NCI-H446 (cell line): Measurements from ENCODE around the gene MBNL2.
"Not testable (repeated sequence)": the region's sequence is repeated elsewhere in the genome, so short reads cannot be mapped to it uniquely, and the experiment has no call there.

Source experiments
- DNase-seq, 2 experiments: peaks; one replicate each; lab custom pipeline; 2025; lab: John Stamatoyannopoulos, UW

MBNL2 gene

DNA sequence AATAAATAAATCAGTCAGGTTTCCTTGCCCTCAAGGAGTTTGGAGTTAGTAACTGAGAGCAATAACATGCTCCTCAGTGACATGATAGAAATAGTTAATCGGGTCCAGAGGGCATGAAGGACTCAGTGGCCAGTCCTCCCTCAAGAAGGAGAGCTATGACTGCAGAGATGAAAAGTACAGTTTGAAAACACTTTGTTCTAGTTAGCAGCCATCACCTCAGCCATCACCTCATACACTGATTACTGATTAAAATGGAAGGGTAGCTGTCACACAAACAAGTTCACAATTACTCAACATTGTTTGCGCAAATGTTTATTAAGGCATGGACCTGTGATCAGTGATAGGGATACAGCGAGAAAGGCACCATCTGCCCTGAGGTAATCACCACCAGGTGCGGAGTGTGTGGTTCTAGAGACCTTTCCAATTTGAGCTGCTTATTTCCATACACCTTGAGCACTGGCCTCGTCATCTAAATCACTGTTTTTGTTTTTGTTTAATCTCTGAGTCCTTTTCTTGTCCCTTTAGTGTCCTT is 126.5 kb downstream of the MBNL2 start:
- no peak for DNase-seq

DNA sequence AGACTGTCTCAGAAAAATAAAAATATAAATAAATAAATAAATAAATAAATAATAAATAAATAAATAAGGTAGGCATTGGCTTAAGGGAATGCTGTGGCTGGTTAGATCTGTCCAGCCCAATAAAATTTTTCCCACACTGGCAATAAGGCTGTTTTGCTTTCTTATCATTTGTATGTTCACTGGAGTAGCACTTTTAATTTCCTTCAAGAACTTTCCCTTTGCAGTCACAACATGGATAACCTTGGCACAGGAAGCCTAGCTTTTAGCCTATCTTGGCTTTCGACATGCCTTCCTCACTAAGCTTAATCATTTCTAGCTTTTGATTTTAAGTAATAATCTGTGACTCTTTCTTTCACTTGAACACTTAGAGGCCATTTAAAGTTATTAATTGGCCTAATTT is 129.9 kb downstream of the MBNL2 start:
- DNase-seq, result not testable (repeated sequence)

DNA sequence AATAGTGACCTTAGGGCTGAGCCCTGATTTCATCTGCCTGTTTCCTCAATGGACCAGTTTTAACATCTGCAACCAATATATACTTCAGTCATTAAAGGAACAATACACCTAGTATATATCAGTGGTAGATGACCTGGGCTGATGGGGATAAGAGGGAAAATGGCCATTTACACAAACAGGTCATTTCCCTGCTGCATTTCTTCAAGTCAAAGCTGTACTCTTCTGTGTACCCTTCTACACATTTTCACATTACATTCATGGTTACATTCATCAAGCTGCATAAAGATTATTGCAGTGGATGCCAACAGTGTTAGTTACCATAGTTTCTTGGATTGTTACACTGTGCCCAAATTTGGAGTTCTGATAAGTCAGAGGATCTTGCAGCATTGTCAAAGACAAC is 130.7 kb downstream of the MBNL2 start:
- DNase-seq, result no peak

DNA sequence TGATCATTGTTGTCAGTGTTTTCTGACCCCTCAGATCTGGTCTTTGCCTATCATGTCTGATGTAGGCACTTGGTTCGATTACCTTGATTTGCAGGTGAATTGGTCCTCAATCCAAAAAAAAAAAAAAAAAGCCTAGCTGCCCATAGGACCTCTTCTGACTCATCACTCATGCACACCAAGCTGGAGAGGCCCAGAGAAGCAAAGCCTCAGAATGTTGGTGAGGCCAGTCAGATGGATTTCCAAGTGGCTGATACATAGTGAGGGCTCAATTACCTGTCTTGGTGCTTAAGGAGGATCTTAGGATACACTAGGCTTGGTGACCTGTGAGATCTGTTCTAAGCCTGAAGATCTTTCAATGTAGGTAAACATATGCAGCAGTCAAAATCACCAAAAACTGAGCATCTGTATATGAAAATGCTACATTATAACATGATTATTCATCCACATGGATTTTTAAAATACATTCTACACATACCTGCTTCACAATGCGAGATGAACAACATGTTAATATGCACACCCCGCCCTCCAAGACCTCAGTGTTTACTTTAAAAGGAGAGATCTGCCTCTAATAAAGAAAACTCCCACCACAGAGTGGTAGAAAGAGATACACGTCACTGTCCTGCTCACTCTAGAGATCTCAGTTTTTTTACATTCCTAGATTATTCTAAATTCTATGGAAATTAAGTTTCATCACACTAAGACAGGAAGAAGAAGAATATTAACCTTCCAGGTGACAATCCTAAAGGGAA is 132.0 kb downstream of the MBNL2 start:
- DNase-seq, result no peak

DNA sequence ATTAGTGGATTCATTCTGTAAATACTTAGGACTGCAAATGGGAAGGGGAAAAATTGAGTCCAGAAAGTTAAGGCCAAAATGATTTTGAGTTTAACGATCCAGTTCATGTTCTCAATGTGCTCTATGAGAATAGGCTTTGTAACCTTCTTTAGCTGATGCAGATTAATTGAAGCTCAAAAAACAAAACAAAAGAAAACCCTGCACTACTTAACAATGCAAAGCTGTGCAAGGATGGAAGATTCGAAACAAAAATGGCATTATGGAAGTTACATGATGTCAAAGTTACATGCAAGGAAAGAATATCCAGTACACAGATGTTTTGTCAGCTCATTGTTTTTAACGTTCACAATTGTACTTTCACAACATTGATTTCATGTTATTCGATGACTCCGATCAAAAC is 132.7 kb downstream of the MBNL2 start:
- DNase-seq, result no peak

DNA sequence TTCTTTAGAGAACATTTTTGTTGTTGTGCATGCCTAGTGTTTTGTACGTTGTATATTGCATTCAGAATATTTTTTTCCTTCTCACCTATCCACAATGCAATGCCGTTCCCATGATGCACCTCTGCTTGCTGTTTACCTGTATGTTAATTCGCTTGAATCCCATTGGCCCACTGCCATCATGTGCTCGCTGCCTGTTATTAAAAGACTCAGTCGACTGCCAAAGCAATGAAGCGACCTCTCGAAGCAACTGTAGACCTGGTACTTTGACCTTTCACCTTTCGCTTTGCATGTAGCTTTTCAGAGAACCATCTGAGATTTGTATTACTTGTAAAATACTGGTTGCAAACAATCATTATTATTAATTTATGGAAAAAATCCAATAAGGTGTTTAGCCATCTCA is 134.5 kb downstream of the MBNL2 start:
- DNase-seq, result no peak

DNA sequence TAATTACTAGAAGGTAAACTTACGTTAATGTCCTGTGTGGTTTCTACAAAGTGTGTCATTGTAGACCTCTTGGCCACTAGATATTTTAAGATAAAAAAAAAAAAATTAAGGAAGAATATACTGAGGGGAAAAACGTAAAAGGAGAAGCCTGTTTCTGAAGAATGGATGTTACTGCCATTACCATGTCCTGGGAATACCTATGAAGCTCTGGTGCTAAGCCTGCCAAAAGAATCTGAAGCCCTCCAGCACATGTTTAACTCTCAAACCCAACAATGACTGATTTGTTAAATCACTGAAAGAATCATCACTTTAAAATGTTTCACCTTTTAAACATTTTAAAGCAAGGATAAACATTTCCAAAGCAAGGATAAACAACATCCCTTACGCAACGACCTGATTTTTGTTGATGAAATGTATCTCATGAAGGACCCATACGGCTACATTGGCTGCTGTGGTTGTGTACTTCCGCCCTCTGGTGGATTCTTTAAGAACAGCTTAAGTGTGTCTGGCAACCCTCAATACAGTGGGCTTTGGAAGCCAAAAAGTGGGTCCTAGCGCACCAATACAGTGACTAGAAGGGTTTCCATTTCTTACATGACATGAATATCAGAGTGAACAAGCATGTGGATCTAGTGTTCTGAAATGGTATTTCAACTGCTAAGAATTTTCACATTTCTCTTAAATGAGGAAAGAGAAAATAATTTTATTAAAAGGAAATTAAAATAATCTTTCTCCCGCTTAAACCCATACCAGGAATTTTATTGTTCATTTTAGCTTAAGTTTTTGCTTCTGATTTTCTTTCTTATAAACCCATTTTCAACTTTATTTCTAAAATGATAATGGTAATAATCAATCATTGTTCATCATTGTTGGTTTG is 137.3 kb downstream of the MBNL2 start:
- DNase-seq, result peak; percentile 24 to 66

DNA sequence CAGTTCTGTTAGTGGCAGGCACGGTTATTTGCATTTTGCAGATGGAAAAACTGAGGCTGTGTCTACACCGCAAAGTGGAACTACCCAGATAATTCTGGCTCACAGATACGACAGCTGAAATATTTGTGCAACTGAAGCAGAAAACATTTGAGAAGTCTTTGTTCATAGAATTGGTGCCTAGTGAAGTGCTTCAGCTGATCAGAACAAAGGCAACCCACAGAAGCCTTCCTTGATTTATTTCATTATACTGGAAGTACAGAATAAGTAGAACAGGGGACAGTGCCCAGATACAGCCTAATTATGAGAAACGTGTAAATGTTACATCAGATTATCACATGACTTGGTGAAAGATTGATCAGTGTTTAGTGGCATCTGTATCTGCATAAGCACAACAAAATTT is 138.5 kb downstream of the MBNL2 start:
- no peak for DNase-seq

DNA sequence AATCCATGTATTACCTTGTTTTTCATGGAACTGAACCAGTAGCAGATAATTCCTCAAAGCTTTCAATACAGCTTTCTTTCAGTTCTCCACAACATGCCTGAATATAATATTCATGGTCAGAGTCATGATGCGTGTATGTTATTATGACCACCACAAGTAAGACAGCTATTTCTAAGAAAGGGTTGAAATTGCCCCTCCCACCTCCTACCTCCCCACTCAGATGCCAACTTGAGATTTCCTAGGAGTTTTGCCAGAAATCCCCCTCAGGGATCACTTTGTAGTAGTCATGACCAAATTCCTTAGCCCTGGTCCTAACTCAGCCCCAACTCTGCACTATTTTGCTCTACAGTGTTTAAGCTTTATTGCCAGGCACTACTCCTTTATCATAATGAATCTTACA is 141.9 kb downstream of the MBNL2 start:
- no peak for DNase-seq

DNA sequence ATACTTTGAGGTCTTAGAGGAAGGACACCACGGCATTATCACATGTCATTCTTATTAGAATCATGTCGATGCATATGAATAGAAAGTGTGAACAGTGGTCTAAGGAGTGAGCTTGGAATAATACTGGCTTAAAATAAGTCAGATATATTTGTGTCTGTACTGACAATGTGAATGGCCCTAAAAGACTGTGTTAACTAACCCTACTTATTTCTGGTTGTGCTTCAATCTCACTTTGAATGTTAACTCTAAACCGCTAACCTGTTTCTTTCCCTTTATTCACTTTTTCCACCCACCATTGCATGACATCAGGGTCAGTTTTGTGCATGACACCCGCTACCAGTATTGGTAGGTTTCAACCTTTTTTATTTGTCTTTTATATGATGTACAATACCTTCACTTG is 142.7 kb downstream of the MBNL2 start:
- no peak for DNase-seq

DNA sequence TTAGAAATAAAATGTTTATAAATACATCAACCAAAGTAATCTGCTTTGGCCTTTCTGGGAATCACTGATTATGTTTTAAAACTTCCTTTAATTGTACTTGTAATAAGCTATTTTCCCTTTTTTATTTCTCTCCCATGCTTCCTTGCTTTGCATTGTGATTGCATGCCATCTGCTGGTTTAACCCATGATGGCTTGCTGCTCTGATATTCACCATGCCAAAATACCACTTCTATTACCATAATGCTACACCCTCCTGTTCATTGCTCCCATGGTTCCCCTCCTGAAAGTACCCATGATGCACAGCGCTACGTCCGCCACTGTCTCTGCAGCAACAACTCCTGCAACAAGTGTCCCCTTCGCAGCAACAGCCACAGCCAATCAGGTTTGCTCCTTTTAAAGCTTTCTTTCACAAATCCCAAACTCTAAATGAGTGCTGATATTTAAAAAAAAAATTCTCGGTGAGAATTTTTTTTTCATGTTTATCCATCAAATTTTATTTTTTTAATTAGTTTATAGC is 144.1 kb downstream of the MBNL2 start:
- DNase-seq, result no peak

DNA sequence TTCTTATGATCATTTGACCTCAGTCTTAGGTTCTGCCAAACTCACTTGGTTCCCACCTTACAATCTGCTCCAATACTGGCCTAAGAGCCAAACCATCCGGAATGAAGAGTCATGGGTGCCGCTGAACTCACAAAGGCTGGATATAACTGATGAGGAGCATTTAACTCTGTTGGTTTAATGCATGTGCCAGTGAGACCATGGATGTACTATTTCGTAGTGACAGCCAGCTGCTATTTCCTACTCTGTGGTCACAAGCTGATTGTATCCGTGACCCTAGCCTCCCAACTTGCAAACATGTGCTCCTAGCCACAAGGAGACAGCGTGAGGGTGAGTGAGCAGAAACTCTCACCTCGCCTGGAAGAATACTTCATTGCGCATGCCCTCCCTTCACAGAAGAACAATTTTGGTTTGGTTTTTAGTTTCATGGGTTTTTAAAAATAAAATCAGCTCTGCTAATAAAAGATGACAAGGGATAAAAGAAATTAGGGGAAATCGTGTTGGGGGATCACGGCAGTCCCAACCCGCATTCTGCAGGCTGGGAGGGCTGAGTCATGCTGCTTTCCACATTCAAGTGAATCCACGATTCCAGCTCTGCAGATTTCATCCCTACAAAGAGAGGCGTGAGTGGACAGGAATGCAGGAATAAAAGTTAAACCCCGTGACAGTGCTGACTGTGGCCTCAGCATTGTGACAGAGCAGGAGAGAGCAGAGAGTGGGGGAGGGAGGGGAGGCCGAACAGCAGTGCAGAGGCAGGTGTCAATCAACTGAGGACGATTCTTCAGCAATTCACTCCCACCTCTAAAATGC is 145.1 kb downstream of the MBNL2 start:
- no peak for DNase-seq

DNA sequence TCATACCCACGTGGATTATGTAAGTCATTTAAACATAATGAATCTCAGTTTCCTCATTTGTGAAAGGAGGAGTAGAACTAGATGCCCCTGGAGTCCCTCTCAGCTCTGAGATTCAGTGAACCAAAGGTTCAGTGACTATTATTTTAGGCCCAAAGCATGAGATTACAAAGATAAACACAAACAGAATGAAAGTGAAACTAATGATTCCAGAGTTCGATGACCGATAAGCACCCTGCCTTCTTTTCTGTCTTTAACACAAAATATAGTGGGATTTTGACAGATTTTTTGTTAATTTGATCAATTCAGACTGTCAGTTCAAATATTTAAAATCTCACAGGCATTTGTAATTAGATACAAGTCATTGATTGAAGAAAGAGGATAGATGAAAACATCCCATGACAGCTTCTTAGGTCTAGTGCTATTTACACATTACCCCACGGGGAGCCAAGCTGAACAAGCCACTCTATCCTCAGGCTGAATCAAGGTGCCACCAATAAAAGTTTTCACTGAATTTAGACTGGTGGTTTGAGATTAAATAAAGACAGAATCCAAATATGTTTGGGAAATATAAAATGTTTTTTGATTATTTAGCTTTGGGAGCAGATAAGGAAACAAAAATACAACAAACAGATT is 147.2 kb downstream of the MBNL2 start:
- no peak for DNase-seq

DNA sequence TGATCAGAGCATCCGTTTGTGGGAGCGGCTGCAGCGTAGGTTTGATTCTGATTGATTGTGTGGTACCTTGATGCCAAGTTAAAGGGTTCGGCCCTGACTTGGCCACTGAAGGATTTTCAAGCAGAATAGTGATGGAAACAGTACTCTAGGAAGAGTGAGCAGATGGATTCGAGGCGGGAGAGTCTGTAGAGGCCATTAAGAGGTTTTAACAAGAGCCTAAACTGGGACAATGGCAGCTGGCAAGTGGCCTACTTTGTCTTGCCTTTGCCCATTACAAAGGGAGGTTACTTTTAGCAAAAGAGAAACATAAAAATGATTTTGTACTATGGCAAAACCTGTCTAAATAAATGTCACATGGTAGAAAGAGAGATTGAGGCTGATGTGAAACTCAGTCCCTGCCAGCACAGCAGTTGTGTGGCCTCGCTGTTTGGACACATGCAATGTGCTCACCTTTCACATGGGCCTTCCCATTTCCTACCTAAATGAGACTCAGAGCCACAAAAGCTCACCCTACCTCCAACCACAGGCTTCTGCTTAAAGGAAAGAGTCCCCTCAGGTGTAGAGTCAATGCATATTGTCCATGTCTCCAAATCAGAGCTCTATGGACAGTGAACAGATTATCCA is 149.5 kb downstream of the MBNL2 start:
- no peak for DNase-seq

DNA sequence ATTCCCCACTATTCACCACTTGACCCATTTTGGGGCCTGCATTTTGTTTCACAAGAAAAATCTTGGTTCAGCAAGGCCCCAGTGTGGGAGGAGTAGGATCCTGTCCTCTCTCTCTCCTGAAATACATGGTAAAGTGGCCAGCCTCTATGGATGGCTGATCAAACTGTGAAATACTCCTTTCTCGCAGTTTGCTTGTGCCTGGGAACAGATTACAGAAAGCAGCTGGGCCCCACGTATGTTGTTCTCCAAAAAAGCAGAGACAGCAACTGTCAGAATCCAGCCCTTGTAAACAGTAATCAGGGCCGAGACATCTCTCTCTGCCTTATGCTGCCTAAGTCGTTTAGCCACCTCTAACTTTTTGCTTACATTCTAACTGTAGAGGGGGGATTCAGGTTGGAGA is 150.8 kb downstream of the MBNL2 start:
- DNase-seq, result no peak

DNA sequence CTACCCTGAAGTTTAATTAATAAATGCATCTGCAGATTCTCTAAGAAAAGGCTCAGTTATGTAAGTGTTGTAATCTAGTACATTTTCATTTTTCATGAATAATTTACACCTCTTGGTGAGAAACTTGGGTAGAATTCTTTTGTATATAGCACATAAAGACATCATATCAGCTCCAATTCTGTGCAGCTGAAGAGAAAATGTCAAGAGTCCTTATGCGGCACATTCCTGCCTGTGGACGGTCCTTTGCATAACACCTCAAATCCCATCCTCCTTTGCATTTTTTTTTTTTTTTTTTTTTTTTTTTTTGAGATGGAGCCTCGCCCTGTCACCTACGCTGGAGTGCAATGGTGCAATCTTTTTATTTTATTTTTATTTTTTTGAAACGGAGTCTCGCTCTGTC is 151.7 kb downstream of the MBNL2 start:
- DNase-seq, result no peak

DNA sequence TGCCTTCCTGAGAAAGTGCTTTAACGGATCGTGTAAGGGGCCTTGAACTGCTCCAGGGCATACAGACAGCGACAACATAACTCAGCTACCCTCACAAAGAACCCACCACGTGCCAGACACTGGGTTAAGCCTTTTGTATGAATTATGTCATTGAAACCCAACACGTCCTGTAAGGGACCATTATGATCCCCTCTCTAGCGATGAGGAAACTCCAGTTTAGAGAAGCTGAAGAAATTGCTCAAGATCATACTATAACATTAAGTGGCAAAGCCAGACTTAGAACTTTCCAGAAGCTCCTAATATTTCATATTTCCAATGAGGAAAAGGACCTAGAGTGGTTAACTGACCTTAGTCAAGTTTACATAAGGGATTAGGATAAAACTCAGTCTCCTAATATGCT is 154.8 kb downstream of the MBNL2 start:
- no peak for DNase-seq

DNA sequence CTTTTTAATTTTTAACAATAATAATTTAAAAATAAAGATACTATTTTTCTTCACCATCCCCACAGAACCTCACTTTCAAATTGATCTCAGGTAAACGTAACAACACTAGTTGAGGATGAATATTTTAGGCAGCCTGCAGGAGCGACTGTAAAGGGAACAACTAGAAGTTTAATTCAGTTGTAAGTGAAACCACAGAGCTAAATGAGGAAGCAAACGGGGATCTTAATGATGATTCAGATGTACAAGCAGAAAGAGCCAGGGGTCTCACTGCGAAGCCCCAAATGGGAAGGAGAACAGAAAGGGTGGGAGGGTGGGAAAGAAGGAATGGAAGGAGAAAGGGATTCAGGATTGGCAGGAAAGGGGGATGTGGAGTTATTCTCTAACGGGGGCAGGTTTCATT is 157.3 kb downstream of the MBNL2 start:
- DNase-seq, result no peak

DNA sequence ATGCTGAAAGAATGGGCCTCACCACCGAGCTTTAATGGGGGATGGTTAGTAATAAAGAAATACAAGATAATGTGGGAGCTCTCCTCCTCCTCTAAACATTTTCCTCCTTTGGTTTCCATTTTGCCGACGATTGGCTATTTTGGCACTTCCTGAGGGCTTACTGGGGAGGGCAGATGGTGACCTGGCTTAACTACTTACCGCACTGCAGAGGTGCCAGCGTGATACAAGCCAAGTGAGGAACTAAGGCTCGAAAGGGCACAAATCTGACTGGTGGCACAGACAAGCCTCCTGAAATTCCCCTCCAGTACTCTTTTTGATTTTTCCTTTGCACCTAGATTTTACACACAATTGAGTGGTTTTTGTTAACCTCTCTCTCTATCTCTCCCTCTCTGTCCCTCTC is 158.6 kb downstream of the MBNL2 start:
- no peak for DNase-seq

DNA sequence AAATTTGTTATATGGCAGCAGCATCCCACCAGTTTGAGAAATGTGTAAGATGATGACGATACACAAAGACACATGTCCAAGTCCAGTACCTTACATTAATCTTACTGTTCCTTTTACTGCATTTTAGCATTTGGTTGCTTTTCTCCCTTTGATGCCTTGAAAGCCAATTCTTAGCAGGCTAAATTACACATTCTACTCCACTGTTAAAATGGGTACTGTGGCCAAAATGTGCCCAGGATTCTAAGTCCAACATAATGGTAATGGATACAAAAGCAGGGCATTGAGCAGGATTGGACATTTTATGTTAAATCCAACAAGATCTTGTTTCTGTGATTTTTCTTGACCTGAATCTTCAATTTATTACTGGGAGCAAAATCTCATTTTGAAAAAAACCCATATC is 159.1 kb downstream of the MBNL2 start:
- DNase-seq, result no peak

DNA sequence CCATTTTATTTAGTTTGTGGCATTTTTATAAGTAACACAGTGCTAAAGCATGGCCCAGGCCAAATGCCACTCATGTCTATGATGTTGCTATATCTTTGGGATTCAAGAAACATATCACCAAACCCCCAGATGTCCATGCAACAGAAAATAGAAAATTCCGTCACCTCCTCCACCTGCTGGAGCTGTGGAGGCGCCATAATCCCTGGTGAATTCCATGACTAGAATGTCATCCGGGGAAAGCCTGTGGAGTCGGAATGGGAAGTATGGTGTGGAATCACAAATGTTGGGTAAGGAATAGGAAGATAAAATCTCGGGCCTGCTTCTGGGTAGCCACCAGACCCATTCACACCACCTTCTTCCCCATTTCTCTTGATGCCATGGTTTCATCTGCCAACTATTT is 160.1 kb downstream of the MBNL2 start:
- no peak for DNase-seq
